NCI-H226 (cell line): ENCODE results near the gene SLC2A13.

ENCODE experiments used
- DNase-seq: peaks from one replicate; pipeline ENCODE4 v3.0.0-alpha.2; 2015

The SLC2A13 gene

DNA sequence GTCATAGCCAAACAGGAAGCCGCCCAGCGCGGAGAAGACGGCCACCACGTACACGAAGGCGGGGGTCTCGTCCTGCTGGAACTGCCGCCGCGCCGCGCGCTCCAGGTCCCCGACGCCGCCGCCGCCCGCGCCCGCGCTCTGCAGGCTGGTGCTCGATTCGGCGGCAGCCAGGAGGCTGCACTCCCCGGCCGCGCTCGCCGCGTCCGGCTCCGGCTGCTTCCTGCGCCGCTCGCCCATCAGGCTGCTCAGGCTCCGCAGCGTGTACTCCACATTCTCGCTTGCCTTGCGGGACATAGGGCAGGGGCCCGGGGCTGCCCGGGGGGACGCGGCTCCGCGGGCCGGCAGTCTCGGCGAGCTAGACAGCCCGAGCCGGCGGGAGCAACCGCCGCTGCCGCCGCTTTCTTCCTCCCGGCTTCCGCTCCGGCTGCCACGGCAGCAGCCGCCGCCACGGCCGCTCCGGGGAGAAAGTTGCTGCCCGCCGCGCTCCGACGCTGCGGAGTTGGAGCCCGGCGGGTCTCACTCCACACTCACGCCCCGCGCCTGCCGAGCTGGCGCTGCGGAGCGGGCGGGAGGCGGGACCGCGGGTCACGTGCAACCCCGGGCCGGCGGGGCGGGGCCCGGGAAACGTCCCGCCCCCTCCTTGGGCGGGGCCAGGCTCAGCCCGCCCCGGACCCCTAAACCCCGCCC, at the start of gene SLC2A13:
Gene SLC2A13 (minus strand): TSS at position 567 of the 687 bp plus-strand sequence. CDS start 273 bp downstream, at position 294.
- peak; percentile 53 for DNase-seq

DNA sequence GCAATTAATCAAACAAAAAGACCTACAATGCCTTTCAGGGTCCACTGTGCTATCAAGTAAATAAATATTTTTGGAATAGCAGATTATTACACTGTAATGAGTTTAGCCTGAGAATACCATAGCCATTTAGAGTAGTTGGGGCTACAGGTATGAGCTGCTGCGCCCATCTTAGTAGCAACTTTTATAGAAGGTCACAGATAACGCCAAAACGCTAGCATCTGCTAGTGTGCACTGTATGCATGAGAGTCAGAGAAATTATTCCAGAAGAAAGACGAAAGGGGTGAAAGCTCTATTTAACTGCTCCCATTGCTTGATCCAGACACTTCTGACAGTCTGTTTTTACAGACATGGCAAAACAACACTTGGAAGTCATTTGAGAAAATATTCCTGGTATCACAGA, 48.5 kb upstream of the SLC2A13 start:
- DNase-seq = no peak

- no peak for DNase-seq
Measured at GRCh38 chr12:40153432-40153831, 47.6 kb upstream of the SLC2A13 start.

GRCh38 chr12:40152783-40153383, 47.0 kb upstream of the SLC2A13 start:
- DNase-seq = no peak

DNA sequence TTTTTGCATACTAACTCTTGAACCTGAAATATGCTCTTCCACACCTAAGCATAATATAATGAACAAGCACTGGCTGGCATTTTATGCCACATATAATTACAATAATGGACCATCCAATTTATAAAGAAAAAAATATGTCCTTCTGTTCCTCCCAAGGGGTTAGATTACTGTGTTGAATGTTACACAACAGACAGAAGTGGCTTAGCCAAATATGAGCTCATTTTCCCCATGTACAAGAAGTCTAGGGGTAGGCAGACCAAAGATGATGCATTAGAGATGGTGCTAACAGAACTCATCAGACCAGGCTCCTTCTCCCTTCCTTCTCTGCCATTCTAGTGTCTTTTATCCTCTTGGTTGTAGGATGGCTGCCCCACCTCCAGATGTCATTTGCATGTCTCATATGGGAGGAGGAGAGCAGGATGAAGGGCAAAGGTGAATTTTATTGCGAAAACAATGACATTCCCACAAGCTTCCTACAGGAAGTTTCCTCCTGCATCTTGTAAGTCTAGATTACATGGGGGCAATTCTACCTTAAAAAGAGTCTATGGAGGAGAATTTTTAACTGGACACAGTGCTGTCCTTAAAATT, 43.9 kb upstream of the SLC2A13 start:
- peak; percentile 12 for DNase-seq

- DNase-seq = no peak
Measured at GRCh38 chr12:40146800-40147797, 41.2 kb upstream of the SLC2A13 start.

DNA sequence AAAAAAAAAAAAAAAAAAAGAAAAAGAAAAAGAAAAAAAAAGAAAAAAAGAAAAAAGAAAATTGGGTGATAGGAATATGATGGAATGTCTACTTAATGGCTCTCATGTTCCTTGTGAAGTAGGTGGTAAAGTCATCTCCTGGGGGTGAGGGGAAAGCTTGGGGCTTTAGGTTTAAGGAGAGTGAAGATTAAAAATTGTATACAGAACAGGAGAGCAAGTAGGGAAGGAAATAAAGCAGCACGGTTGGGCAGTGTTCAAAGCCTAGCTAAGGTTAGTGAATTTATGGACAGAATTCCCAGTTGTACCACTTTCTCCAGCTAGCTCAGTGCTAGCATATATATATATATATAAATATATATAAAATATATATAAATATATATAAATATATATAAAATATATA, 40.0 kb upstream of the SLC2A13 start:
- no peak for DNase-seq

DNA sequence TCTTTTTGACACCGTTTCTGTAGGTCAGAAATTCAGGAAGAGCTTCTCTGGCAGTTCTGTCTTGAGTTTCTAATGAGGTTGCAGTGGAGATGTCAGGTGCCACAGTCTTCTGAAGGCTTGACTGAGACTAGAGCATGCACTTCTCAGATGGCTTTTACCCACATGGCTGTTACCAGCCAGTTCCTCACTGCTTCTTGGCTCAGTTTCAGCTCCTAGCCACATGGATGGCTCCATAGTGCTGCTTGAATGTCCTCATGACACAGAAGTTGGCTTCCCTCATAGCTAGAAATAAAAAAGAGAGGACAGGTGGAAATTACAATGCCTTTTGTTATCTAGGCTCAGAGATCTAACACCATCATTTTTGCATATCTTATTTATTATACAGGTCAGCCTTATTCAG, 38.1 kb upstream of the SLC2A13 start:
- DNase-seq = no peak

DNA sequence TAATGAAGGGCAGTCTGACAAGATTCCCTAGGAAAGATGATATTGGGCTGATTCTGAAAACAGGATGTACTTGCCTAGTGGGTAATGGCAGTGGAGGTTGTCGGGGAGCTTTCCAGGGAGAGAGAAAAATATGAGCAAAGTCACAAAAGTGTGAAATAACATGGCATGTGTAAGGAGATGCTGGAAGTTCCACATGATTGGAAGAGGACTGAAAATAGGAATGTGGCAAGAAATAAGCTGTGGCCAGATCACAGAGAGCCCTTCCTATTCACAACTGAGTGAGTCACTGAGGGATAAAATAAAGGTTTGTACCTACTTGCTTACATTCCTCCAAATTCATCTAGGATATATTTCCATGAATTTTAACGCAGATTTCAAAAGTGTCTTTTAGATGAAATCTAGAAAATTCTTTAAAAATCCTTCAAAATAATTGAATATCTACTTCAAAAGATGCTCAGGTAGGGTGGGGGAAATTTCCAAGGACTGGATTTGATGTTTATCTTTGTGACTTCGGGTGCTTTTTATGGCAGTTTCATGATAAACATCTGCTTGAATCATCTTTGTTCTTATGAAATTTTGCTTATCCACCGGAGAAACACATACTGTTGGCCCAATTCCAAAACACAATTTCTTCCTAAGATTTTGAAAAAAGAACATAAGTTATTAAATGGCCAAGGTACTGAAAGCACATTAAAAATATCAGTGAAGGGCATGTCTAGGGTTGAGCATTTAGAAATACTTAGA, 36.3 kb upstream of the SLC2A13 start:
- DNase-seq = no peak

GRCh38 chr12:40138526-40138925, 32.6 kb upstream of the SLC2A13 start:
- DNase-seq = no peak

DNA sequence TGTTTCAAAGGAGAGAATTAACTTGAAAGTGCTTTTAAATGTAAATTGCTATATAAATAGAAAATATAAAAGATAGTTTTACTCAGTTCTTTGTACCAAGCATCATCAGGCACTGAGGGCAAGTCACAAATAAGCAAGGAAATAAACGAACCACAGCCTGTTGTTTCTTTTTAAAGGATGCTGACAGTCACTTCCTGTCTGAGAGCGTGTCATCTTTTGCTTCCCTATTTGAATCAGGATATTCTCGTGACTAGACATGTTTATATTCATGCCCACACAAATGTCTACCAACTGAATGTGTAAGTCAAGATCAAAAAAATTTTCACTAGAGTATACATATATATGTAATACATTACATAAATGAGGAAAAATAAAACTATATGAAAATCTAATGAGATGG, 31.4 kb upstream of the SLC2A13 start:
- DNase-seq = no peak

DNA sequence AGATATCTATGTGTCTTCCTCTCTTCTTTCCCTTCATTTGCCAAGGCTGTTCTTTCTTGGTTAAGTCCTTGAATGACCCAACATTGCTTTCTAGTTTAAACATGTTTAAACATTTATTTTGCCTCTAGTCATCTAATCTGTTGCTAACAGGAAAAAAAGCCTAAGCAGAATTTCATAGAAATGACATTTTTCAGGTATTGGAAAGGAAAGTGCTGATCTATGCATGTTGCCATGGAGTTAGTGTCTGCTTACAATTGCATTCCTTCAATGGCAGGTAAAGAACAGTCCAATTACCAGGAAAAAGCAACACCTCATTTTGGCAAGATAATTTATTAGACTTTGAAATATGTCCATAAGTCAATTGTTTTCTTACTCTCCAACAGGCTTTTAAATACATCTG, 21.5 kb upstream of the SLC2A13 start:
- no peak for DNase-seq

DNA sequence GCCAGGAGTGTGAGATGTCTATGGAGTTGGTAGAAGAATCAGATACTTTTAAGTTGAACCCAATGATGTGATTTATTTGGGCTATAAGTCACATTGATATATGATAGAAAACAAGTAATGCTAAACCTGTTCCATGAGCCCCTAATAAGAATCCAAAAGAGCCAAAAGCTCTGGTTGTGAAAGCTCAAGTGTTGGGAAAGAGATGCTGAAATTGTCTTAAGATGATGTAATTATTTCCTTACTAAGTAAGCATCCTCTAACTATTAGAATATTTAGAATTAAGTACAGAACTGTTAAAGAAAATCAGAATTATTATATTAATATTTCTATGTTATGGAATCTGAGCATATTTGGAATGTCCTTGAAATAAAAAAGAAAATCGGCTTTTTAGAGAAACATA, 17.6 kb upstream of the SLC2A13 start:
- DNase-seq = no peak

GRCh38 chr12:40122842-40123241, 17.0 kb upstream of the SLC2A13 start:
- DNase-seq = no peak

DNA sequence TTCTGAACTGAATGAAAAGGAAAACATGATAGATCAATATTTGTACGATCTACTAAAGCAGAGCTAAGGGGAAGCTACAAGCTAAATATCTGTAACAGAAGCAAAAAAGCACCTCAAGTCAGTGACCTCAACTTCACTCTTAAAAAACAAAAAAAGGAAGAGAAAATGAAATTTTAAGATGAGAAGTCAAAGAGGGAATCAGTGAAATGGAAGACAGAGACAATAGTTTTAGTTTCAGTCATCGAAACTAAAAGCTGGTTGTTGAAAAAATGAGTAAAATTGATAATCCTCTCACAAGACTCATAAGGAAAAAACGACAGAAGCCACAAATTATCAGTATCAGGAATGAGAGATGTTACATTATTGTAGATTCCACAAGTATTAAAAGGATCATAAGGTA, 11.9 kb upstream of the SLC2A13 start:
- DNase-seq = no peak

GRCh38 chr12:40110586-40110985, 4.7 kb upstream of the SLC2A13 start:
- DNase-seq = no peak

GRCh38 chr12:40107803-40108620, 2.1 kb upstream of the SLC2A13 start:
- no peak for DNase-seq

DNA sequence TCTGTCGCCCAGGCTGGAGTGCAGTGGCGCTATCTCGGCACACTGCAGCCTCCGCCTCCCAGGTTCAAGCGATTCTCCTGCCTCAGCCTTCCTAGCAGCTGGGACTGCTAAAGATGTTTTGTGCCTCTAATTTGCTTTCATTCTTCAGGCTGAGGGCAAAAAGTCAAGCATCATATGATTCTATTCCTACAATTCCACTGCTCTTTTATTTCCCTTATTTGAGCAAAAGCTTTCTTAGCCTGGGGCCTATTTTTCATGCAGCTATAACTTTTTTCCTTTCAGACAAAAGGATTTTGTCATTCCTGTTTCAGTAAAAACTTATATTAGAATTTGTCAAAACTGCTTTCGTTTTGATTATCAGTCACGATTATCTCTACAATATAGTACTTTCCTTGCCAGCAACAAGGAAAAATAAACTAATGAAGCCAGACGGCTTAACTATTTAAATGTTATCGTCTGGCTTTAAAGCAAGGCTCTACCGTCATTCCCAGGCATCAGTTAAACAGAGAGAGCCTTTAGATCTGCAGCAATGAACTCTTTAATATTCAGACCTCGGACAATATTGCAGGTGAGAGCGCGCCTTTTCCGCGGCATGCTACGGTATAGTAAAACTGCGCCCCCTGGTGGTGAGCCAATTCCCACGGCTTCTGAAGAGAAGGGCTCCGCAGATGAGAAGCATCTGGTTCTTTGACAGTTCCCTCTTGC, 1.4 kb upstream of the SLC2A13 start:
- DNase-seq = peak; percentile 63

DNA sequence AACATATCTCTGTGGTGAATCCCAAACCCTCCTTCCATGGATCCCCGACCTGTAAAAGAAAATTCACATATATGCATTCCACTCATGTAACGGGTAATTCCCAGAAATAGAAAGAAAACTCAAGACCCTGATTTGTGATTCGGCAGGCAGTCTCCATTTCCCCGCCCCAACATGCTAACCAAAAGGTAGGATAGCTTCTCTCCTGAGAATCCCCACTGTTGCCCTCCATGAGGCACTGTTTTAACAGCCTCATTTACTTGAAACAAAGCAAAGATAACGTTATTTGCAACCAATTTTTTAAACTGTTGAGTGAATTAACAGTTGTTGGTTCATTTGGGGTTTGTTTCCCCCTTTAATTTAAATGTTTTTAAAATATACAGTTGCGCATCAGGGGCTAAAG, 774 bp upstream of the SLC2A13 start:
- no peak for DNase-seq

DNA sequence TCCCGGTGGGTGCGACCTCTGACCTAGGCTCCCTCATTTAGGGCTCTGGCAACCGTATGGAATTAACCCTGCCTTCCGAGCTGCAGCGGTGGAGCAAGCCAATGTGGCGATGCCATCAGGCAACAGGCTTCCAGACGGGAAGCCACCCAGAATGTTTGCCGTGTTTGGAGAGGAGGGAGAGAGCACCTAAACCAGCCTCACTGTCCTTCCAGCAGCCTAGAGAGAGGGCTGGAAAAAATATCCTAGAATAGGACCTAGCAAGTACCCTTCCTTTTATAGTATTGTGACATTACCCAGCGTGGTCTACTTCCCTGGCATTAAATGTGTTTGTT, 287 bp upstream of the SLC2A13 start:
- no peak for DNase-seq

GRCh38 chr12:40105265-40105514, 691 bp downstream of the SLC2A13 start:
- peak; percentile 9 for DNase-seq
